ENCODE measurements around the gene BBS9.

Gene BBS9

DNA sequence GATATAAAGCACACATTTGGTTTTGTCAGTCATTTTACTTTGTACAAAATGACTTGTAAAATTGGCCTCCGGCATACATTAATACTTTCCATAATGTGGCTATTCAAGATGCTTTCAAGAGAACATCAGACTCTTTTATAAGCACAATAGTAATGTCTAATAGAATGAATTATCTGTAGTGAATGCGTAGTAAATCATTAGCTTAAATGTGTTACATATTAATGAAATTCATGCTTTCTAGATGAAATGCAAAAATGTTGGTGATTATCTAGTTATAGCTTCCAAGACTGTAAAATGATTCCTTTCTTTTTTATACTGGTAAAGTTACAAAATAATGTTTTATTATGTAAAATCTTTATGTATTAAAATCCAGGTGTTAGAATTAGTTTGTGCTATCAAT, 144.0 kb downstream of the BBS9 start:
- intact Hi-C loops (cut with DNase I; ENCODE audit: low total_unique reads), result no loop called here
- TF ChIP-seq CTCF (IDR thresholded peaks at IDR 0.05), result no peak
- Histone ChIP-seq H3K27me3 (no peaks in the 10 kb centered on the region), H3K36me3 (peaks cover 7 to 24% (median 18%) of the 10 kb centered on the region in 3 donors), H3K9me3 (peaks cover 0 to 10% (median 6%) of the 10 kb centered on the region in 3 donors), H3K4me1 (no peaks in the 10 kb centered on the region), H3K4me3 (no peak overlapping the region), H3K27ac (no peak overlapping the region)
- DNase-seq, result no peak

- Histone ChIP-seq H3K9me3 (peaks cover 0 to 19% (median 13%) of the 10 kb centered on the region in 3 donors), H3K27me3 (no peaks in the 10 kb centered on the region), H3K4me3 (no peak overlapping the region), H3K27ac (no peak overlapping the region), H3K4me1 (peaks cover 0 to 7% (median 0%) of the 10 kb centered on the region in 4 donors), H3K36me3 (peaks cover 9 to 32% (median 20%) of the 10 kb centered on the region in 3 donors)
- no peak for DNase-seq
- TF ChIP-seq CTCF (IDR thresholded peaks at IDR 0.05), result no peak
- intact Hi-C loops (cut with DNase I; ENCODE audit: low total_unique reads), result no loop called here
Observed at GRCh38 chr7:33276325-33276724, 147.0 kb downstream of the BBS9 start.

GRCh38 chr7:33276729-33277128, 147.4 kb downstream of the BBS9 start:
- no peak for TF ChIP-seq CTCF (IDR thresholded peaks at IDR 0.05)
- H3K36me3 ChIP-seq, result peaks cover 9 to 32% (median 20%) of the 10 kb centered on the region in 3 donors
- intact Hi-C loops (cut with DNase I; ENCODE audit: low total_unique reads), result no loop called here
- peaks cover 0 to 7% (median 0%) of the 10 kb centered on the region in 4 donors for H3K4me1 ChIP-seq
- no peak overlapping the region for H3K27ac ChIP-seq
- no peak overlapping the region for H3K4me3 ChIP-seq
- H3K27me3 ChIP-seq, result no peaks in the 10 kb centered on the region
- H3K9me3 ChIP-seq, result peaks cover 0 to 19% (median 13%) of the 10 kb centered on the region in 3 donors
- DNase-seq, result no peak

DNA sequence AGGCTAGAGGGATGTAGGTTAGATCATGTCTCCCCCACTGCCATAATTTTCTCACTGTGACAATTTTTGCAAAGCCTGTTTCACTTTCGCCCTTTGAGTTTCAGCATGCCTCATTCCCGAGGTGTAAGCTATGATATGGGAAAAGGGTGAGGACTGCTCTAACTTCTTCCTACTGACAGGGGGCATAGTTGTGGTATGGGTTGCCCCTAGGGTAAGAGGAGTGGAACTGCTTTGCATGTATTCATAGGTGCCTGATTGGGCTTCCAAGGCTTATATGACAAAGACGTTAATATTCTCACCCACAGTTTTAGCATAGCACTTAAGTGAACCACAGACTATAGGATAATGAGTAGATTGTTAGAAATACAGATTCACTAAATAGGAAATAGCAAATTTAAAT, 148.7 kb downstream of the BBS9 start:
- Histone ChIP-seq H3K4me1 (peaks cover 0 to 7% (median 0%) of the 10 kb centered on the region in 4 donors), H3K9me3 (peaks cover 0 to 19% (median 13%) of the 10 kb centered on the region in 3 donors), H3K27ac (no peak overlapping the region), H3K36me3 (peaks cover 9 to 30% (median 20%) of the 10 kb centered on the region in 3 donors), H3K4me3 (no peak overlapping the region), H3K27me3 (no peaks in the 10 kb centered on the region)
- DNase-seq, result no peak
- intact Hi-C loops (cut with DNase I; ENCODE audit: low total_unique reads), result no loop called here
- TF ChIP-seq CTCF (IDR thresholded peaks at IDR 0.05), result no peak

- Histone ChIP-seq H3K4me3 (no peak overlapping the region), H3K9me3 (peaks cover 0 to 6% (median 0%) of the 10 kb centered on the region in 3 donors), H3K36me3 (peaks cover 0 to 16% (median 10%) of the 10 kb centered on the region in 3 donors), H3K27ac (no peak overlapping the region), H3K27me3 (no peaks in the 10 kb centered on the region), H3K4me1 (peaks cover 0 to 10% (median 0%) of the 10 kb centered on the region in 4 donors)
- no peak for TF ChIP-seq CTCF (IDR thresholded peaks at IDR 0.05)
- intact Hi-C loops (cut with DNase I; ENCODE audit: low total_unique reads), result loop anchor here (10.0 kb wide), 1 partner anchor 48 kb away; no protein-coding TSS in a partner anchor
- DNase-seq, result no peak
Observed at GRCh38 chr7:33286501-33286900, 157.1 kb downstream of the BBS9 start.
